GM23338 (cell line): ENCODE measurements around the gene STAT6.

Experiments
- CTCF ChIP-seq, 2 experiments: fragments of 200-600 bp in 1 of 2; sonication (generic) in 1 of 2; conservative IDR thresholded peaks; 2 replicates each; pipeline versions ENCODE4 v1.5.1 to v1.6.1; 2016 to 2017; ENCODE audit warnings: antibody characterized with exemption in 2 of 2, low read depth in 2 of 2, mild to moderate bottlenecking in 2 of 2, moderate library complexity in 1 of 2
- EZH2 ChIP-seq: fragments of 200-600 bp; sonication (generic); IDR thresholded peaks from one replicate; pipeline ENCODE4 v1.8.0; 2017; ENCODE audit warnings: antibody characterized with exemption, mild to moderate bottlenecking, low read depth; ENCODE audit not compliant: unreplicated experiment
- EZH2phosphoT487 ChIP-seq: fragments of 200-600 bp; sonication (generic); IDR thresholded peaks from one replicate; pipeline ENCODE4 v1.8.1; 2018; ENCODE audit warnings: antibody characterized with exemption; ENCODE audit not compliant: unreplicated experiment
- POLR2AphosphoS5 ChIP-seq: IDR thresholded peaks from 2 replicates; pipeline ENCODE4 v1.6.1; 2016; ENCODE audit warnings: antibody characterized with exemption, low read depth
- ZNF114 ChIP-seq: fragments of 250-450 bp; sonication (Bioruptor Pico); IDR thresholded peaks from 2 replicates; pipeline ENCODE4 v1.5.0; 2020; ENCODE audit warnings: mild to moderate bottlenecking, moderate library complexity
- TF ChIP-seq, protein P1 (sequence below): IDR thresholded peaks from one replicate; pipeline ENCODE4 v1.6.1; 2018; ENCODE audit warnings: antibody characterized with exemption; ENCODE audit not compliant: unreplicated experiment

DNA sequence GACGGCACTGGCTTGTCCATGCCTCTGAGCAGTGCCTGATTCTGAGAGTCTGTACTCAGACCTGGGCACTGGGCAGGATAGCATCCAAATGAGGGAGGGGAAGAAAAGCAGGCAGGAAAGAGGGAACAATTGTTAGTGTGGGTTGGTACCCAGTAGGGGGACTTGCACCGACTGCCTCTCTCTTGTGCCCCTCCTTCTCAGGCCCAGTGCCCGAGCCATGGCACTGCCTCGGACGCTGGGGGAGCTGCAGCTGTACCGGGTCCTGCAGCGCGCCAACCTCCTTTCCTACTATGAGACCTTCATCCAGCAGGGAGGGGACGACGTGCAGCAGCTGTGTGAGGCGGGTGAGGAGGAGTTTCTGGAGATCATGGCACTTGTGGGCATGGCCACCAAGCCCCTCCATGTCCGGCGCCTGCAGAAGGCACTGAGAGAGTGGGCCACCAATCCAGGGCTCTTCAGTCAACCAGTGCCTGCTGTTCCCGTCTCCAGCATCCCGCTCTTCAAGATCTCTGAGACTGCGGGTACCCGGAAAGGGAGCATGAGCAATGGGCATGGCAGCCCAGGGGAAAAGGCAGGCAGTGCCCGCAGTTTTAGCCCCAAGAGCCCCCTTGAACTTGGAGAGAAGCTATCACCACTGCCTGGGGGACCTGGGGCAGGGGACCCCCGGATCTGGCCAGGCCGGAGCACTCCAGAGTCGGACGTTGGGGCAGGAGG lies 20.1 kb downstream of the STAT6 start:
- TF ChIP-seq CTCF (conservative IDR thresholded peaks at IDR 0.05; ENCODE audit: low read depth in 2 of 2) (no peak), EZH2phosphoT487 (no peak), POLR2AphosphoS5 (no peak), EZH2 (no peak), ZNF114 (CRISPR knock-in tag) (no peak)
- TF ChIP-seq, protein P1, sequence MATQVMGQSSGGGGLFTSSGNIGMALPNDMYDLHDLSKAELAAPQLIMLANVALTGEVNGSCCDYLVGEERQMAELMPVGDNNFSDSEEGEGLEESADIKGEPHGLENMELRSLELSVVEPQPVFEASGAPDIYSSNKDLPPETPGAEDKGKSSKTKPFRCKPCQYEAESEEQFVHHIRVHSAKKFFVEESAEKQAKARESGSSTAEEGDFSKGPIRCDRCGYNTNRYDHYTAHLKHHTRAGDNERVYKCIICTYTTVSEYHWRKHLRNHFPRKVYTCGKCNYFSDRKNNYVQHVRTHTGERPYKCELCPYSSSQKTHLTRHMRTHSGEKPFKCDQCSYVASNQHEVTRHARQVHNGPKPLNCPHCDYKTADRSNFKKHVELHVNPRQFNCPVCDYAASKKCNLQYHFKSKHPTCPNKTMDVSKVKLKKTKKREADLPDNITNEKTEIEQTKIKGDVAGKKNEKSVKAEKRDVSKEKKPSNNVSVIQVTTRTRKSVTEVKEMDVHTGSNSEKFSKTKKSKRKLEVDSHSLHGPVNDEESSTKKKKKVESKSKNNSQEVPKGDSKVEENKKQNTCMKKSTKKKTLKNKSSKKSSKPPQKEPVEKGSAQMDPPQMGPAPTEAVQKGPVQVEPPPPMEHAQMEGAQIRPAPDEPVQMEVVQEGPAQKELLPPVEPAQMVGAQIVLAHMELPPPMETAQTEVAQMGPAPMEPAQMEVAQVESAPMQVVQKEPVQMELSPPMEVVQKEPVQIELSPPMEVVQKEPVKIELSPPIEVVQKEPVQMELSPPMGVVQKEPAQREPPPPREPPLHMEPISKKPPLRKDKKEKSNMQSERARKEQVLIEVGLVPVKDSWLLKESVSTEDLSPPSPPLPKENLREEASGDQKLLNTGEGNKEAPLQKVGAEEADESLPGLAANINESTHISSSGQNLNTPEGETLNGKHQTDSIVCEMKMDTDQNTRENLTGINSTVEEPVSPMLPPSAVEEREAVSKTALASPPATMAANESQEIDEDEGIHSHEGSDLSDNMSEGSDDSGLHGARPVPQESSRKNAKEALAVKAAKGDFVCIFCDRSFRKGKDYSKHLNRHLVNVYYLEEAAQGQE: no peak
